Mesothelial cell of epicardium (in vitro differentiated cells): ENCODE results near the gene CCL8. TPM values are rescaled to one million over a fixed set of nuclear protein-coding genes. Genes with fewer than 3 reads are reported as not detected.

Experiments
- DNase-seq, 2 experiments: peaks; one replicate each; pipeline ENCODE4 v3.0.0; 2021; ENCODE audit warnings: low spot score in 2 of 2; ENCODE audit not compliant: unreplicated experiment in 2 of 2
- H3K27ac Mint-ChIP-seq: 2 replicates; pipeline ENCODE4 v1.8.0; 2021; ENCODE audit warnings: mixed read lengths
- H3K27me3 Mint-ChIP-seq: 2 replicates; pipeline ENCODE4 v1.8.0; 2021; ENCODE audit warnings: low read depth, mixed read lengths
- H3K36me3 Mint-ChIP-seq: 2 replicates; pipeline ENCODE4 v1.8.0; 2021; ENCODE audit warnings: mixed read lengths
- H3K4me1 Mint-ChIP-seq: 2 replicates; pipeline ENCODE4 v1.8.0; 2021; ENCODE audit warnings: mixed read lengths
- H3K4me3 Mint-ChIP-seq: 2 replicates; pipeline ENCODE4 v1.8.0; 2021; ENCODE audit warnings: mild to moderate bottlenecking, moderate library complexity, mixed read lengths
- H3K9me3 Mint-ChIP-seq: 2 replicates; pipeline ENCODE4 v1.8.0; 2021; ENCODE audit warnings: mixed read lengths
- CTCF ChIP-seq: fragments of 200-600 bp; sonication (generic); IDR thresholded peaks from one replicate; pipeline ENCODE4 v1.5.0; 2021; ENCODE audit warnings: antibody characterized with exemption; ENCODE audit not compliant: unreplicated experiment
- total RNA-seq: library from RNA; stranded (reverse); gene quantifications from 3 replicates; pipeline ENCODE4 v1.2.1, GENCODE V29; 2021

CCL8 gene
- total RNA-seq, 1 donor from 2014 or later = not detected

DNA sequence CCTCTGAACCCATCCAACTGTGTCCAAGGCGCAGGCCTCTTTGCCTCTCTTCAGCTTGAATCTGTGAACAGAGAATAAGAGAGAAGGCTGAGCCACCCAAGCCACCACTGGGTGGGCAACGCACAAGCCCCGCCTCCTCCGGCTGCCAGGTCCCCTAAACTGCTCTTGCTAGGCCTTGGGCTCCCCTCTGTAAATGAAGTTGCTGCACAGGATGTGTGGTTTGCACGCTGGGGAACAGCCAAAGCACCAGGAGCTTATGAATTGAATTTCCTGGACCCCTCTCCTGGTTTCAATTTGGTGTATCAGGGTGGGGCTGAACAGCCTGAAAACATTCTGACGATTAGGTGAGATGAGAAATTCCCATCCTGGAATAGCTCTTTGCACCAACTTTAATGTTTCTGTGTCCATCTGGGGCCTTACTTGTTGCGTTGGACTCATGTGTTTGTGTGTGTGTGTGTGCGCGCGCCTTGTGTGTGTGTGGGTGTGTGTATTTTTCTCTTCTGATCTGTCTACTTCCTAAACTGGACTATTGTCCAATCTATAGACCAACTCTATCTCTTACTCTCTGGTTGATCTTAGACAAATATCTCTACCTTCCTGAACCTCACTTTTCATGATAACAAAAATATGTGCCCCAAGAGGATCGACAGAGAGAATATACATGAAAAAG lies 41.5 kb downstream of the CCL8 start:
- no peak for TF ChIP-seq CTCF
- H3K27ac Mint-ChIP-seq = no peak overlapping the region

GRCh38 chr17:34361478-34362061 lies 42.3 kb downstream of the CCL8 start:
- H3K27me3 Mint-ChIP-seq = peaks cover 55% of the 10 kb centered on the region
- no peaks in the 10 kb centered on the region for H3K4me1 Mint-ChIP-seq
- no peaks in the 10 kb centered on the region for H3K36me3 Mint-ChIP-seq
- H3K27ac Mint-ChIP-seq = no peak overlapping the region
- H3K9me3 Mint-ChIP-seq = no peaks in the 10 kb centered on the region
- peak; percentile 90 for TF ChIP-seq CTCF
- H3K4me3 Mint-ChIP-seq = no peak overlapping the region
- peak; percentile 72 to 92 for DNase-seq

More for the DNA sequence above, 41.5 kb downstream of the CCL8 start:
- H3K9me3 Mint-ChIP-seq = no peaks in the 10 kb centered on the region
- H3K27me3 Mint-ChIP-seq = peaks cover 56% of the 10 kb centered on the region
- no peaks in the 10 kb centered on the region for H3K36me3 Mint-ChIP-seq
- no peak overlapping the region for H3K4me3 Mint-ChIP-seq
- no peak for DNase-seq
- H3K4me1 Mint-ChIP-seq = no peaks in the 10 kb centered on the region

DNA sequence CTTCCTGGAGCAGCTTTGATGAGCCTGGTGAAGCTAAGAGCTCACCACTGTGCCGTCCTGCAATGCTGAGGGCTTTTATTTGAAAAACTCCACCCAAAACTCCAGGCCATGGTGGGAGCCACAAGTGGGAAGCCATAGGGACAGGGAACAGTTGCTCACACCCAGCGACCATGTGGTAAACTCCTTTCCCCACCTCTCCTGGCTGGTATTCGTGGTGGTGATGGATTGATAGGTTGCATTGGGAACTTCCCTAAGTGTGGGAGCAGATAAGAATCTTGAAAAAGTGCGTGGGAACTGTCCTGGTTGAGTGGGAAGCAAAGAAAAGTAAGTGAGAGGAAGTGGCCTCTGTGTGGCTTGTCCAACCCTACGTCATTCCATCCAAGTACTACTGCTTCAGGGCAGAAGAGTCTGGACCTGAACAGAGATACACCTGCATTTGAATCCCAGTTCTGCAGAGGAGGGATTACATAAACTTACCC lies 44.0 kb downstream of the CCL8 start, which contains the start of gene CCL1:
CCL1 (minus strand) TSS at position 51 of the 479 bp plus-strand sequence. CDS start 72 bp downstream, outside the sequence.
- Mint-ChIP-seq H3K9me3 (no peaks in the 10 kb centered on the region), H3K36me3 (no peaks in the 10 kb centered on the region), H3K27ac (no peak within 1 kb of the TSS), H3K4me3 (no peak within 1 kb of the TSS), H3K4me1 (no peaks in the 10 kb centered on the region), H3K27me3 (peaks cover 57% of the 10 kb centered on the region)
- no peak for TF ChIP-seq CTCF
- DNase-seq = no peak

DNA sequence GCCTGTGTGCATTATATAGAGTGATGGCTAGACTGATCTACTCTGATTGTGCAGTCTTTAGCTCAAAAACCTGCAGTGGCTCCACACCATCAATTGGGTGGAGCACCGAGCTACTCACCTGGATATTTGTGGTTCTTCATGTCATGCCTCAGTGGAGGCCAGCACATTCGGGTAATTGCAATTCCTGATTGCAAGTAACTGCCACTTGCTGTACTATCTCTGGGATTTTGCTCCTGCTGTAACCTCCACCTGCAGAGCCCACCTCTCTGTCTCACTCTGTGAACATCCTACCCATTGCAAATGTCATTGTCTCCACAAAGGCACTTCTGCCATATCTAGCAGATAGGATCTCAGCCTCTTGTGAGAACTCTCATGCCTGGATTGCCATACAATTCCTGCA lies 45.5 kb downstream of the CCL8 start:
- no peak for DNase-seq
- Mint-ChIP-seq H3K27me3 (peaks cover 55% of the 10 kb centered on the region), H3K36me3 (no peaks in the 10 kb centered on the region), H3K27ac (no peak overlapping the region), H3K4me3 (no peak overlapping the region), H3K9me3 (no peaks in the 10 kb centered on the region), H3K4me1 (no peaks in the 10 kb centered on the region)
- TF ChIP-seq CTCF = no peak

- H3K4me3 Mint-ChIP-seq = no peak overlapping the region
Observed at GRCh38 chr17:34365340-34365739, 46.1 kb downstream of the CCL8 start.

More at GRCh38 chr17:34365340-34365739, 46.1 kb downstream of the CCL8 start:
- no peaks in the 10 kb centered on the region for H3K9me3 Mint-ChIP-seq
- H3K27ac Mint-ChIP-seq = no peak overlapping the region
- no peaks in the 10 kb centered on the region for H3K4me1 Mint-ChIP-seq
- H3K36me3 Mint-ChIP-seq = no peaks in the 10 kb centered on the region
- TF ChIP-seq CTCF = no peak
- peaks cover 55% of the 10 kb centered on the region for H3K27me3 Mint-ChIP-seq
- no peak for DNase-seq
